ENCODE results near the gene PEMT.

The PEMT gene

DNA sequence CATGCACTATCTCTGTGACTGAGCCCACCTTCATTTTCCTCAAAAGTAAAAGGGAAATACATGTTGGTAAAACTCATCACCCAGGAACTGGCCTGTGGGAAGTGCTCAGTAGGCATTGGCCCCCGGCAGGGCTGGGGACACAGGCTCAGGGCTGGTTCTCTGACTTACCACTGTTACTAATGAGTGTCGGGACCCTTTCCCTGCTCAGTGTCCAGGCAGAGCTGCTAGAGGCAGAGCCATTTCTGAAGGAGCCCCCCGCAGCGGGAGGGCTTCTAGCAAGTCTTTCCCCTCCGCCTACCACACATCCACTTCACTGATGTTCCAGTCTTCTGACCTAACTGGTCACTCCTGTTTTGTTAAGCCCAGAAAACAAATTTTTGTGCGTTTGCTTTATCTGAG lies 1.7 kb upstream of the PEMT start:
- Histone ChIP-seq H3K4me3 (no peak overlapping the region), H3K27ac (no peak overlapping the region), H3K9me3 (ENCODE audit: low read depth, low read length) (no peaks in the 10 kb centered on the region), H3K36me3 (ENCODE audit: insufficient read depth, low read length) (no peaks in the 10 kb centered on the region), H3K9ac (ENCODE audit: insufficient read length) (no peak overlapping the region)
- TF ChIP-seq POLR2AphosphoS5 (IDR thresholded peaks at IDR 0.05; ENCODE audit: borderline replicate concordance, low read depth, low read length) (no peak), FOXP2 (optimal IDR thresholded peaks at IDR 0.05; ENCODE audit: control extremely low read depth, extremely low read length, insufficient read depth) (no peak), EZH2 (IDR thresholded peaks at IDR 0.05) (no peak)
- DNase-seq (ENCODE audit: low read depth, low spot score), result no peak

DNA sequence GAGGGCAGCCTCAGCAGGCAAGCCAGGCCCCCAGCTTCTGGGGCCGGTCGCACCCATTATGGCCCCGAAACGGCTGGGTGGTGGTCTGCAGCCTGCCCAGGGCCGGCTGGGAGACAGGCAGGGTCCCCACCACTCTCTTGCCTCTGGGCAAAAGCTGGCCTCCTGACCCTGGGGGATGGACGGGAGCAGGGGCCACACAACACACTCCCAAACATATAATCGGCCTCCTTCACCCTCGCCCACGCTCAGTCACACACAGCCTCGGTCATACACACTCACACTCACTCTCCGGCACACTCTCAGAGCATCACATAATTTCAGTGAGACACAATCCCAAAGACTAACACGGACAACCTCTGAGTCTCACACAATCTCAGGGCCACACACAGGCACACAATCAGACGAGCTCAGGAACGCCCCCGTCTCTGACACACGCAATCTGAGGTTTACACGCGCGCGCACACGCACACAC lies 589 bp downstream of the PEMT start:
- H3K4me3 ChIP-seq, result peak overlapping the region; percentile 85
- TF ChIP-seq POLR2AphosphoS5 (IDR thresholded peaks at IDR 0.05; ENCODE audit: borderline replicate concordance, low read depth, low read length), result no peak
- no peak for TF ChIP-seq FOXP2 (optimal IDR thresholded peaks at IDR 0.05; ENCODE audit: control extremely low read depth, extremely low read length, insufficient read depth)
- TF ChIP-seq EZH2 (IDR thresholded peaks at IDR 0.05), result no peak
- no peak overlapping the region for H3K27ac ChIP-seq
- peak overlapping the region; percentile 86 for H3K9ac ChIP-seq (ENCODE audit: insufficient read length)
- no peaks in the 10 kb centered on the region for H3K9me3 ChIP-seq (ENCODE audit: low read depth, low read length)
- H3K36me3 ChIP-seq (ENCODE audit: insufficient read depth, low read length), result no peaks in the 10 kb centered on the region
- DNase-seq (ENCODE audit: low read depth, low spot score), result no peak

DNA sequence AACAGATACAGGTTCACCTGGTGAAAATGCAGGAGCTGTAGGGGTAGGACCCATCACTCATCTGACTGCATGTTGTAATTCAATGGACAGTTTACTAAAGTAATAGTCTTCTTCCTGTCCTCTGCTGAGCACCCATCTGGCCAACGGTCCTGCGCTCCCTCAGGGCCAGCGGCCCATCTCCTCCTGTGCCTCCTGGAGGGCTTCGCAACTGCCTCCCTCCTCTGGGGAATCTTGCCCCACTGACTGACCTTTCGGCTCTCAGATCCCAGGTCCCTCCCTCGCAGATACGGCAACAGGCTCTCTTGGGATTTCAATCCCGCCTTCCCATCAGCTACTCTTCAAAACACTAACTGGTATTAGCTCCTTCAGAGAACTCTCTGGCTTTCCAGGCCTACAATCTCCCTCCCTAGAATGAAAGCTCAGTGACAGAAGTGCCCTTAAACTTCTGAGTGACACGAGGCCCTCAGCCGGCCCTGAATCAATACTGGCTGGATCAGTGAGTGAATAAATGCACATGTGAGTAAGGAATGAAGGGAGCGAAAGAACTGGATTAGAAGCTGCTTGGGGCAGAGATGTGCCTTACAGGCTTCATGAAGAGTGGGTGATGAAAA lies 1.3 kb downstream of the PEMT start:
- H3K9me3 ChIP-seq (ENCODE audit: low read depth, low read length), result no peaks in the 10 kb centered on the region
- DNase-seq (ENCODE audit: low read depth, low spot score), result no peak
- no peak overlapping the region for H3K27ac ChIP-seq
- TF ChIP-seq POLR2AphosphoS5 (IDR thresholded peaks at IDR 0.05; ENCODE audit: borderline replicate concordance, low read depth, low read length), result no peak
- no peak for TF ChIP-seq EZH2 (IDR thresholded peaks at IDR 0.05)
- no peak for TF ChIP-seq FOXP2 (optimal IDR thresholded peaks at IDR 0.05; ENCODE audit: control extremely low read depth, extremely low read length, insufficient read depth)
- H3K36me3 ChIP-seq (ENCODE audit: insufficient read depth, low read length), result no peaks in the 10 kb centered on the region
- peak overlapping the region; percentile 86 for H3K9ac ChIP-seq (ENCODE audit: insufficient read length)
- H3K4me3 ChIP-seq, result peak overlapping the region; percentile 85

DNA sequence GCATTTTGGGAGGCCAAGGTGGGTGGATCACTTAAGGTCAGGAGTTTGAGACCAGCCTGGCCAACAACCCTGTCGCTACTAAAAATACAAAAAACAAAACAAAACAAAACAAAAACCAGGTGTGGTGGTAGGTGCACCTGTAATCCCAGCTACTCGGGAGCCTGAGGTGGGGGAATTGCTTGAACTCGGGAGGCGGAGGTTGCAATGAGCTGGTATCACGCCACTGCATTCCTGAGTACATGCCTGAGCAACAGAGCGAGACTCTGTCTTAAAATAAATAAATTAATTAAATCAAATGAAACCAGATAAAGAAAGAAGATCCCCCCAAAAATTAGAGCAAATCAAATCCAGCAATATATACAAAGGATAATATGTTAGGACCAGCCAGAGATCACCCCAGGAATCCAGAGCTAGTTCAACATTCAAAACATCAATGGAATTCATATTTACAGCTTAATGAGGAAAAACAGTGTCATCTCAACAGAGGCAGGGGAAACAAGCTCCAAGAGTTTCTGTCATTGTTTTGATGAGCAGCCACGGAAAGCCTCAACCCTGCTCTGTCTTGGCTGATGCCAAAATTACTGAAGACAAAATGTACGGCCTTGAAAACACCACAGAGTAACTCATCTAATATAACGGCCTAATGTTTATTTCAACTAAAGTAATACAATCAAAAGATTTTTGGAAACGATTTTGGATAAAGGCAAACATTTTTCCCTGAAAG lies 3.7 kb downstream of the PEMT start:
- Histone ChIP-seq H3K27ac (no peak overlapping the region), H3K4me3 (no peak overlapping the region), H3K9me3 (ENCODE audit: low read depth, low read length) (no peaks in the 10 kb centered on the region), H3K36me3 (ENCODE audit: insufficient read depth, low read length) (no peaks in the 10 kb centered on the region), H3K9ac (ENCODE audit: insufficient read length) (no peak overlapping the region)
- no peak for DNase-seq (ENCODE audit: low read depth, low spot score)
- TF ChIP-seq POLR2AphosphoS5 (IDR thresholded peaks at IDR 0.05; ENCODE audit: borderline replicate concordance, low read depth, low read length), result no peak
- TF ChIP-seq FOXP2 (optimal IDR thresholded peaks at IDR 0.05; ENCODE audit: control extremely low read depth, extremely low read length, insufficient read depth), result no peak
- no peak for TF ChIP-seq EZH2 (IDR thresholded peaks at IDR 0.05)

DNA sequence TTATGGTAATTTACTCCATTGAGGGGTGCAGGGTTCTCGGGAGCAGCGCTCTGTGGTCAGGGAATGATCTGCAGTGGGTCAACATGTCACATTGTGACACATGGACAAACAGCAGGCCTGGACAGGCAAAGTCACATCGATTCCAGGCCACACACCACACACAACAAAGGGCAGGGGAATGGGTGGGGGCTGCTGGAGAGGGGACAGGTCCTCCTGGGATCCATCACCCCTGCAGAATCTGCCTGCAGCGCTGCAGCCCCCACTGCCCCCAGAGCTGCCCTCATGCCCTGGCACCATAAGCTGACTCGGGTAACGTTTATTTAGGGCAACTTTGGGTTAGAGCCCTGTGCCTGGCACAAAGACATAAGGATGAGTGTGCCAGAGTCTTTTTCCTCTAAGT lies 9.1 kb downstream of the PEMT start:
- no peak overlapping the region for H3K4me3 ChIP-seq
- TF ChIP-seq POLR2AphosphoS5 (IDR thresholded peaks at IDR 0.05; ENCODE audit: borderline replicate concordance, low read depth, low read length), result no peak
- TF ChIP-seq FOXP2 (optimal IDR thresholded peaks at IDR 0.05; ENCODE audit: control extremely low read depth, extremely low read length, insufficient read depth), result no peak
- no peak for TF ChIP-seq EZH2 (IDR thresholded peaks at IDR 0.05)
- no peak for DNase-seq (ENCODE audit: low read depth, low spot score)
- H3K27ac ChIP-seq, result no peak overlapping the region
- no peak overlapping the region for H3K9ac ChIP-seq (ENCODE audit: insufficient read length)
- no peaks in the 10 kb centered on the region for H3K9me3 ChIP-seq (ENCODE audit: low read depth, low read length)
- no peaks in the 10 kb centered on the region for H3K36me3 ChIP-seq (ENCODE audit: insufficient read depth, low read length)

DNA sequence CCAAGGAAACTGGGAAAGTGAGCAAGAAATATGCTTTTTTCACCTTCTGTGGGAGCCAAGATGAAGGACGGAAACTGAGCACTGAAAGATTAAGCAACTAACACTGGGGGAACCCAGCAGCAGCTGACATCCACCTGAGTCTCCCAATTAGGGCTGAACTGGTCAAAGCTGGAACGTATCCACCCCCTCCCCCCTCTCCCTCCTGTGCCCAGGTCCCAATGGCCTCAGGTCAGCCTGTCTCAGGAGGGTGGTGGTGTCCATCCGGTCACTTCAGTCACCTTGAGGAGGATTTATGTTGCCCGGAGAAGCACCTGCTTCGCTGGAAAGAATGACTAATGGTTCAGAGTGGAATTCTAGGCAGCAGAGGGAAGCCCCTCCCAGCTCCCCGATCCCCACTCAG lies 10.0 kb downstream of the PEMT start:
- no peak overlapping the region for H3K27ac ChIP-seq

DNA sequence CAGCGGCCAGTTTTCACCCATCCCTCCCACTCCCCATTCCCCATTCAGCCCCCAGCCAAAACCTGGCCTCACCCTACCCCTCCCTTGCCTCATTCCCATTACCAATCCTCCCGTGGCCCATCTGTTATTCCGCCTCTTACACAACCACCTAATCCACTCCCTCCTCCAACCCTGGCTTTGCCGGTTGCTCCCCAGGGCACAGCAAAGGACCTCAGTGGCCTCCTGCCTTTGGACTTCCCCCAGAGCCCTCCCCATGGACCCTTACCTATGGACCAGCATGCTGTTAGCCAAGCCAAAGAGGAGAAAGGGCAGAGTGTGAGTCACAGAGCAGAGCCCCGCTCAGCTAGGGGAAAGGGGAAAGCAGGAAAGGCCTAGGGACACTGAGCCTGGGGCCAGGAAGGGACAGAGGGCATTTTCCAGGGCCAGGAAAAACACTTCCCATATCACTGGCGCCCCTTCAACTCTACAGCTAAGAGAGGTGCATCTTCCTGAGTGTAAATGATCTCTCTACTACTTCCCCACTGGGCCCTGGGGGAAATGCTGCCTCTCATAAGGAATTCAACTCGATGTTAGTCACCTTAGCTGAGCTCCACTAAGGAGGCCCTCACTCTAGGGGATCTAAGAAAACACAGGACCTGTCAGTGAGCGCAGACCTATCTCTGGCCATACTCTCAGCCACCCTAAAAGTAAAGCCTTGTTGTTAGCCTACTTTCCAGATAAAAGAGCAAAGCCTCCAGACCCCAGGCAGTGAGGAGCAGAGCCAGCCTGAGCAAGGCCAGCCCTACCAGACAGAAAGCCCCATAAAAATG lies 10.6 kb downstream of the PEMT start:
- no peak for TF ChIP-seq POLR2AphosphoS5 (IDR thresholded peaks at IDR 0.05; ENCODE audit: borderline replicate concordance, low read depth, low read length)
- TF ChIP-seq FOXP2 (optimal IDR thresholded peaks at IDR 0.05; ENCODE audit: control extremely low read depth, extremely low read length, insufficient read depth), result no peak
- TF ChIP-seq EZH2 (IDR thresholded peaks at IDR 0.05), result no peak
- Histone ChIP-seq H3K9ac (ENCODE audit: insufficient read length) (no peak overlapping the region), H3K27ac (no peak overlapping the region), H3K4me3 (no peak overlapping the region), H3K9me3 (ENCODE audit: low read depth, low read length) (no peaks in the 10 kb centered on the region), H3K36me3 (ENCODE audit: insufficient read depth, low read length) (no peaks in the 10 kb centered on the region)
- DNase-seq (ENCODE audit: low read depth, low spot score), result no peak

More for the DNA sequence above, 10.0 kb downstream of the PEMT start:
- Histone ChIP-seq H3K9me3 (ENCODE audit: low read depth, low read length) (no peaks in the 10 kb centered on the region), H3K4me3 (no peak overlapping the region), H3K9ac (ENCODE audit: insufficient read length) (no peak overlapping the region), H3K36me3 (ENCODE audit: insufficient read depth, low read length) (no peaks in the 10 kb centered on the region)
- no peak for DNase-seq (ENCODE audit: low read depth, low spot score)
- TF ChIP-seq POLR2AphosphoS5 (IDR thresholded peaks at IDR 0.05; ENCODE audit: borderline replicate concordance, low read depth, low read length) (no peak), FOXP2 (optimal IDR thresholded peaks at IDR 0.05; ENCODE audit: control extremely low read depth, extremely low read length, insufficient read depth) (no peak), EZH2 (IDR thresholded peaks at IDR 0.05) (no peak)

DNA sequence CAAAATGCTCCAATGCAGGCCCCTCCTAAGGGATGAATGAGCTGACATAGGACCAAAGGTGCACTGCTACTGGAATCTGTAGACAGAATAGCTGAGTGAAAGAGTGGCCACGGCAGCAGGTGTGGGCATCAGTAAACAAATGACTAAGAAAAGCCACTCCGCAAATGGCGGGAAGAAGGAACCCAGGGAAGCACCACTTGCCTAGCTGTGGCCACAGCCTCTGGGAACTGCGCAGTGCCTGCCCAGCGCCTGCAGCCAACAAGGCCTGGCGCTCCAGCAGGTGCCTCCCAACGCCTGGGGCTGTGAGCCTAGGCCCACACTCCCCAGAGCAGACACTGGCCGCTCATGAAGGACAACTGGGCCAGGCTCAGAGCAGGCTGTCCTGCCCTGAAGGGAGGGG lies 11.8 kb downstream of the PEMT start:
- no peak overlapping the region for H3K4me3 ChIP-seq
- no peak overlapping the region for H3K27ac ChIP-seq
- no peak overlapping the region for H3K9ac ChIP-seq (ENCODE audit: insufficient read length)
- no peaks in the 10 kb centered on the region for H3K9me3 ChIP-seq (ENCODE audit: low read depth, low read length)
- TF ChIP-seq EZH2 (IDR thresholded peaks at IDR 0.05) (no peak), FOXP2 (optimal IDR thresholded peaks at IDR 0.05; ENCODE audit: control extremely low read depth, extremely low read length, insufficient read depth) (no peak), POLR2AphosphoS5 (IDR thresholded peaks at IDR 0.05; ENCODE audit: borderline replicate concordance, low read depth, low read length) (no peak)
- H3K36me3 ChIP-seq (ENCODE audit: insufficient read depth, low read length), result no peaks in the 10 kb centered on the region
- no peak for DNase-seq (ENCODE audit: low read depth, low spot score)

All from SK-N-MC (cell line).